HEK293 (cell line): ENCODE results near the gene CDH23.

ENCODE experiments used
- CTCF ChIA-PET: fragments of 350-600 bp; formaldehyde crosslinking; extraction: SDS; loops from one replicate; lab custom pipeline; 2021; ENCODE audit warnings: antibody characterized with exemption; lab: Yijun Ruan, JAX
- POLR2A ChIA-PET: fragments of 300-600 bp; formaldehyde crosslinking; extraction: SDS; loops from one replicate; lab custom pipeline; 2020; ENCODE audit warnings: antibody characterized with exemption, inconsistent platforms; lab: Yijun Ruan, JAX
- H3K27ac ChIP-seq: fragments of 200-500 bp; sonication (Bioruptor generic); 2 replicates; pipeline ENCODE4 v1.5.1; 2014; ENCODE audit warnings: low read depth, low read length, control low read depth, inconsistent platforms; ENCODE audit errors: extremely low read depth
- H3K36me3 ChIP-seq, 2 experiments: fragments of 200-500 bp in 1 of 2; sonication (Bioruptor generic) in 1 of 2; 1 replicate in 1 of 2; 2 replicates in 1 of 2; pipeline ENCODE4 v1.5.1; 2014 to 2017; ENCODE audit warnings: inconsistent platforms in 2 of 2, low read length in 2 of 2; ENCODE audit not compliant: control insufficient read depth in 2 of 2, insufficient read depth in 1 of 2
- H3K4me1 ChIP-seq: fragments of 200-500 bp; sonication (Bioruptor generic); 2 replicates; pipeline ENCODE4 v1.5.1; 2014; ENCODE audit warnings: mild to moderate bottlenecking, low read length, inconsistent platforms; ENCODE audit not compliant: control insufficient read depth, insufficient read depth
- H3K4me3 ChIP-seq: 2 replicates; pipeline ENCODE4 v1.5.1; 2011; ENCODE audit warnings: low read depth, mild to moderate bottlenecking, control low read depth, low read length, moderate library complexity
- H3K9me3 ChIP-seq: fragments of 200-500 bp; sonication (Bioruptor generic); 2 replicates; pipeline ENCODE4 v1.5.1; 2014; ENCODE audit warnings: low read depth, low read length, inconsistent platforms; ENCODE audit not compliant: control insufficient read depth, insufficient read depth
- GLI4 ChIP-seq: fragments of 450-650 bp; formaldehyde crosslinking; IDR thresholded peaks from 2 replicates; pipeline ENCODE4 v1.5.1; 2016; ENCODE audit warnings: missing biosample characterization, missing genetic modification characterization
- KLF10 ChIP-seq: fragments of 450-650 bp; IDR thresholded peaks from 2 replicates; pipeline ENCODE4 v1.5.1; 2018; ENCODE audit warnings: missing biosample characterization, mild to moderate bottlenecking, missing genetic modification characterization
- OSR2 ChIP-seq: fragments of 450-650 bp; formaldehyde crosslinking; IDR thresholded peaks from 2 replicates; pipeline ENCODE4 v1.5.1; 2016; ENCODE audit warnings: missing biosample characterization, missing genetic modification characterization
- SP3 ChIP-seq: fragments of 450-650 bp; formaldehyde crosslinking; IDR thresholded peaks from 2 replicates; pipeline ENCODE4 v1.5.1; 2016; ENCODE audit warnings: missing biosample characterization, missing genetic modification characterization
- ZBTB20 ChIP-seq: fragments of 450-650 bp; formaldehyde crosslinking; IDR thresholded peaks from 2 replicates; pipeline ENCODE4 v1.5.1; 2016; ENCODE audit warnings: missing biosample characterization, missing genetic modification characterization
- ZIC2 ChIP-seq: fragments of 450-650 bp; formaldehyde crosslinking; IDR thresholded peaks from 2 replicates; pipeline ENCODE4 v1.5.1; 2016; ENCODE audit warnings: missing biosample characterization, missing genetic modification characterization
- ZNF140 ChIP-seq: fragments of 450-650 bp; formaldehyde crosslinking; IDR thresholded peaks from 2 replicates; pipeline ENCODE4 v1.5.1; 2016; ENCODE audit warnings: missing biosample characterization, missing genetic modification characterization
- ZNF169 ChIP-seq: fragments of 450-650 bp; formaldehyde crosslinking; IDR thresholded peaks from 2 replicates; pipeline ENCODE4 v1.5.1; 2016; ENCODE audit warnings: missing biosample characterization, missing genetic modification characterization
- ZNF202 ChIP-seq: fragments of 450-650 bp; formaldehyde crosslinking; IDR thresholded peaks from 2 replicates; pipeline ENCODE4 v1.5.1; 2016; ENCODE audit warnings: missing biosample characterization, missing genetic modification characterization, borderline replicate concordance
- ZNF211 ChIP-seq: fragments of 450-650 bp; formaldehyde crosslinking; IDR thresholded peaks from 2 replicates; pipeline ENCODE4 v1.5.1; 2016; ENCODE audit warnings: low read depth, missing biosample characterization, missing genetic modification characterization
- ZNF23 ChIP-seq: fragments of 450-650 bp; formaldehyde crosslinking; IDR thresholded peaks from 2 replicates; pipeline ENCODE4 v1.5.1; 2016; ENCODE audit warnings: missing biosample characterization, missing genetic modification characterization, borderline replicate concordance
- ZNF366 ChIP-seq: fragments of 450-650 bp; formaldehyde crosslinking; conservative IDR thresholded peaks from 2 replicates; pipeline ENCODE4 v1.5.1; 2016; ENCODE audit warnings: missing biosample characterization, missing genetic modification characterization
- ZNF555 ChIP-seq: fragments of 450-650 bp; formaldehyde crosslinking; conservative IDR thresholded peaks from 2 replicates; pipeline ENCODE4 v1.5.1; 2017; ENCODE audit warnings: missing biosample characterization, mild to moderate bottlenecking, missing genetic modification characterization, inconsistent platforms
- ZNF830 ChIP-seq: fragments of 450-650 bp; IDR thresholded peaks from 2 replicates; pipeline ENCODE4 v1.5.0; 2018; ENCODE audit warnings: missing biosample characterization, missing genetic modification characterization, low read depth, mild to moderate bottlenecking, moderate library complexity
- TF ChIP-seq, protein P1 (sequence below): IDR thresholded peaks from 2 replicates; pipeline ENCODE4 v1.6.1; 2011; ENCODE audit warnings: mild to moderate bottlenecking, low read depth, low read length, borderline replicate concordance
- TF ChIP-seq, protein P2 (sequence below): fragments of 450-650 bp; formaldehyde crosslinking; IDR thresholded peaks from 2 replicates; pipeline ENCODE4 v1.5.1; 2016; ENCODE audit warnings: missing biosample characterization, missing genetic modification characterization, borderline replicate concordance
- TF ChIP-seq, protein P3 (sequence below): fragments of 450-650 bp; formaldehyde crosslinking; IDR thresholded peaks from 2 replicates; pipeline ENCODE4 v1.5.1; 2016; ENCODE audit warnings: missing biosample characterization, missing genetic modification characterization, borderline replicate concordance

Gene CDH23

DNA sequence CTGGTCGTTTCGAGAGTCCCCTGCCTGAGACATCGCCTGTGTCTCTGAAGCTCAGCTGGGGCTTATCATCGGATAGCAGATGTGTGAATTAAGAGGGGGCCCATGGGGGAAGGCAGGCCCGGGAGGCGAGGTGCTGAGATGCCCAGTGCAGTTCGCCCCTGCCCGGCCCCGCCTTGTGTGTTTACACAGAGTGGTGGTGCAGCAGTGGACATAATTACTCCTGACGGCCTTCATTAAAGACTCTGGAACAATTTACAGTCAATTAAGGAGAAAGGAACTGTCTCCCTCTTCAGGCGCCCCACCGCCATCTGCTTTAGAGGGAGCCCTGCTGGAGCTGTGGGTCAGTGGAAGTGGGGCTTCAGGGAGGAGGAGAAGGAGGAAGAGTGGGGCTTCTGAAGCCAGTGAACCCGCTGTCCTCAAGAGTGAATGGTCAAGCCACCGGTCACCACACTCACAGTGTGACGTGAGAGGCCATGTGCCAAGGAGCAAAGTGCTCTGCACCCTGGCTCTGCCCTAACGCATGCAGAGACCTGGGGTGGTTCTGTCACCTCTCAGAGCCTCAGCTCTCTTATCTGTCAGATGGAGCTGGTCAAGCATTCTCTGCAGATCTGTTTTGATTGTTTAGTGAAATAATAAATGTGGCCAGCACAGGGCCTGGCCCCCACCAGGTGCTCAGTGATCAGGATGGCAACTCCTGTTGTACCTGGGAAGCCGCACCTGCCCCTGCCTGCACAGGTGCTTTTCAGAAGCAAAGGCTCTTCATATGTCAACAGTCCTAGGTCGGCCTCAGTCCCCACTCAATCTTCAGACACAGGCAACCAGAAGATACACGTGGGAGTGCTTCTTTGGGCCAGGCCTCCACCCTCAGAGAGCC is 65.6 kb downstream of the CDH23 start:
- Histone ChIP-seq H3K27ac (no peak overlapping the region), H3K4me3 (no peak overlapping the region), H3K4me1 (no peaks in the 10 kb centered on the region), H3K36me3 (no peaks in the 10 kb centered on the region), H3K9me3 (no peaks in the 10 kb centered on the region)
- POLR2A ChIA-PET: no interaction called here
- TF ChIP-seq ZNF211 (tag by site-specific recombination) (no peak), ZNF555 (tag by site-specific recombination) (no peak), GLI4 (tag by site-specific recombination) (no peak), OSR2 (tag by site-specific recombination) (no peak)
- CTCF ChIA-PET: interaction anchor here (0.6 kb wide), 1 partner anchor 53 kb away, joined by 3 read pairs; no protein-coding TSS in a partner anchor

DNA sequence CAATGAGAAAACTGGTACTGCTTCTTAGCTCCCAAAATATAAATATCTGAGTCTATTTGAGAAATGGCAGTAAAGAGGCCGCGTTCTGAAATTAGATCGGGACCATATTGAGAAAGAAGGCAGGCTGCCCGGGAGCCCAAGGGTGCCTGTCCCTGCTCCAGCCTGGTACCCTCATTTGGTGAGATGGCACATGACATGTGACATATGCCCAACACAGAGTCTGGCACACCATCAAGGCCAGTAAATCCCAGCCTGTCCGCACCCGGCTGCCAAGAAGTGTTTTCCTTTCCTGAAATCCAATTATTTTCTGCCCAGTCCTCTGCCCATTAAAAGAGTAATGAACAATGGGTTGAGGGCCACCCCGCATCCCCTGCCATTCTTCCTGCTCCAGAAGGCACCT is 66.4 kb downstream of the CDH23 start:
- TF ChIP-seq KLF10 (no peak), ZNF366 (tag by site-specific recombination) (no peak)
- TF ChIP-seq, protein P1, sequence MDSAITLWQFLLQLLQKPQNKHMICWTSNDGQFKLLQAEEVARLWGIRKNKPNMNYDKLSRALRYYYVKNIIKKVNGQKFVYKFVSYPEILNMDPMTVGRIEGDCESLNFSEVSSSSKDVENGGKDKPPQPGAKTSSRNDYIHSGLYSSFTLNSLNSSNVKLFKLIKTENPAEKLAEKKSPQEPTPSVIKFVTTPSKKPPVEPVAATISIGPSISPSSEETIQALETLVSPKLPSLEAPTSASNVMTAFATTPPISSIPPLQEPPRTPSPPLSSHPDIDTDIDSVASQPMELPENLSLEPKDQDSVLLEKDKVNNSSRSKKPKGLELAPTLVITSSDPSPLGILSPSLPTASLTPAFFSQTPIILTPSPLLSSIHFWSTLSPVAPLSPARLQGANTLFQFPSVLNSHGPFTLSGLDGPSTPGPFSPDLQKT: no peak
- Histone ChIP-seq H3K27ac (no peak overlapping the region), H3K36me3 (no peaks in the 10 kb centered on the region), H3K4me1 (no peaks in the 10 kb centered on the region), H3K9me3 (no peaks in the 10 kb centered on the region), H3K4me3 (no peak overlapping the region)
- ChIA-PET POLR2A (no interaction called here), CTCF (no interaction called here)

DNA sequence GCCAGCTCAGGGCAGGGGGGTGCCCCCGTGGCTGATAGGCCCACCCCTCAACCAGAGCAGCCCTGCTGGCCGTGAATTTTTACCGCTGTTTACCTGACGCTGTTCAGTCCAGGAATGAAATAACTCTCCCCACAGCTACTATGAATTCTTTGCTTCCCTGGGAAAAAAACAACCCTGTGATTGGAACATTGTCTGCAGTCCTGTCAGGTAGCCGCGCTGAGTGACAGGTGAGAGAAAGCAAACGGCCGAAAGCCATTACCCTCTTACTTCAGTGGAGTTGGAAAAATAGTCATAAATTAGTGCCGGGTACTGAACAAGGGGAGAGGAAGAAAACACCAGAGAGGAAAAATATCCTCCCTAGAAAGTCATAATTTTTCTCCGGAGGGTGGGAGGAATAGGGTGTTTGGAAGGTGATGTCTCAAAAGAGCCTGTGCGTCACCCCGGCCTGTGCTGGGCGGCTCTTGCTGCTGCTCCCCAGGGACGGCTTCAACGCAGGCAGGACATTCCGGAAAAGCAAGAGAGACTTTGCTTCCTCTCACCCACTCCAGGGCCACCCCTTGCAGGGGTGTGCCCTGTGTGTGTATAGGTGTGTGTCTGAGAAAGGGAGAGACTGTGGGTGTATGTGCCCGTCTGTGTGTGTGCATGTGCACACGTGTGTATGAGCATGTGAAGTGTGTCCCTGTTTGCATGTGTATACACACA is 69.0 kb downstream of the CDH23 start:
- Histone ChIP-seq H3K4me3 (no peak overlapping the region), H3K9me3 (no peaks in the 10 kb centered on the region), H3K27ac (no peak overlapping the region), H3K4me1 (no peaks in the 10 kb centered on the region), H3K36me3 (no peaks in the 10 kb centered on the region)
- CTCF ChIA-PET: interaction anchor here (1.0 to 1.1 kb wide), 2 partner anchors 15 to 19 kb away, joined by 3 read pairs; no protein-coding TSS in a partner anchor
- TF ChIP-seq ZNF140 (tag by site-specific recombination): no peak
- TF ChIP-seq SP3 (tag by site-specific recombination): no peak
- TF ChIP-seq ZBTB20: no peak
- TF ChIP-seq, protein P2, sequence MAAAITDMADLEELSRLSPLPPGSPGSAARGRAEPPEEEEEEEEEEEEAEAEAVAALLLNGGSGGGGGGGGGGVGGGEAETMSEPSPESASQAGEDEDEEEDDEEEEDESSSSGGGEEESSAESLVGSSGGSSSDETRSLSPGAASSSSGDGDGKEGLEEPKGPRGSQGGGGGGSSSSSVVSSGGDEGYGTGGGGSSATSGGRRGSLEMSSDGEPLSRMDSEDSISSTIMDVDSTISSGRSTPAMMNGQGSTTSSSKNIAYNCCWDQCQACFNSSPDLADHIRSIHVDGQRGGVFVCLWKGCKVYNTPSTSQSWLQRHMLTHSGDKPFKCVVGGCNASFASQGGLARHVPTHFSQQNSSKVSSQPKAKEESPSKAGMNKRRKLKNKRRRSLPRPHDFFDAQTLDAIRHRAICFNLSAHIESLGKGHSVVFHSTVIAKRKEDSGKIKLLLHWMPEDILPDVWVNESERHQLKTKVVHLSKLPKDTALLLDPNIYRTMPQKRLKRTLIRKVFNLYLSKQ (tag by site-specific recombination): no peak
- no peak for TF ChIP-seq ZNF23
- no peak for TF ChIP-seq ZNF830
- TF ChIP-seq ZIC2 (tag by site-specific recombination): no peak
- no peak for TF ChIP-seq ZNF169 (tag by site-specific recombination)
- TF ChIP-seq ZNF202 (tag by site-specific recombination): no peak
- TF ChIP-seq, protein P3, sequence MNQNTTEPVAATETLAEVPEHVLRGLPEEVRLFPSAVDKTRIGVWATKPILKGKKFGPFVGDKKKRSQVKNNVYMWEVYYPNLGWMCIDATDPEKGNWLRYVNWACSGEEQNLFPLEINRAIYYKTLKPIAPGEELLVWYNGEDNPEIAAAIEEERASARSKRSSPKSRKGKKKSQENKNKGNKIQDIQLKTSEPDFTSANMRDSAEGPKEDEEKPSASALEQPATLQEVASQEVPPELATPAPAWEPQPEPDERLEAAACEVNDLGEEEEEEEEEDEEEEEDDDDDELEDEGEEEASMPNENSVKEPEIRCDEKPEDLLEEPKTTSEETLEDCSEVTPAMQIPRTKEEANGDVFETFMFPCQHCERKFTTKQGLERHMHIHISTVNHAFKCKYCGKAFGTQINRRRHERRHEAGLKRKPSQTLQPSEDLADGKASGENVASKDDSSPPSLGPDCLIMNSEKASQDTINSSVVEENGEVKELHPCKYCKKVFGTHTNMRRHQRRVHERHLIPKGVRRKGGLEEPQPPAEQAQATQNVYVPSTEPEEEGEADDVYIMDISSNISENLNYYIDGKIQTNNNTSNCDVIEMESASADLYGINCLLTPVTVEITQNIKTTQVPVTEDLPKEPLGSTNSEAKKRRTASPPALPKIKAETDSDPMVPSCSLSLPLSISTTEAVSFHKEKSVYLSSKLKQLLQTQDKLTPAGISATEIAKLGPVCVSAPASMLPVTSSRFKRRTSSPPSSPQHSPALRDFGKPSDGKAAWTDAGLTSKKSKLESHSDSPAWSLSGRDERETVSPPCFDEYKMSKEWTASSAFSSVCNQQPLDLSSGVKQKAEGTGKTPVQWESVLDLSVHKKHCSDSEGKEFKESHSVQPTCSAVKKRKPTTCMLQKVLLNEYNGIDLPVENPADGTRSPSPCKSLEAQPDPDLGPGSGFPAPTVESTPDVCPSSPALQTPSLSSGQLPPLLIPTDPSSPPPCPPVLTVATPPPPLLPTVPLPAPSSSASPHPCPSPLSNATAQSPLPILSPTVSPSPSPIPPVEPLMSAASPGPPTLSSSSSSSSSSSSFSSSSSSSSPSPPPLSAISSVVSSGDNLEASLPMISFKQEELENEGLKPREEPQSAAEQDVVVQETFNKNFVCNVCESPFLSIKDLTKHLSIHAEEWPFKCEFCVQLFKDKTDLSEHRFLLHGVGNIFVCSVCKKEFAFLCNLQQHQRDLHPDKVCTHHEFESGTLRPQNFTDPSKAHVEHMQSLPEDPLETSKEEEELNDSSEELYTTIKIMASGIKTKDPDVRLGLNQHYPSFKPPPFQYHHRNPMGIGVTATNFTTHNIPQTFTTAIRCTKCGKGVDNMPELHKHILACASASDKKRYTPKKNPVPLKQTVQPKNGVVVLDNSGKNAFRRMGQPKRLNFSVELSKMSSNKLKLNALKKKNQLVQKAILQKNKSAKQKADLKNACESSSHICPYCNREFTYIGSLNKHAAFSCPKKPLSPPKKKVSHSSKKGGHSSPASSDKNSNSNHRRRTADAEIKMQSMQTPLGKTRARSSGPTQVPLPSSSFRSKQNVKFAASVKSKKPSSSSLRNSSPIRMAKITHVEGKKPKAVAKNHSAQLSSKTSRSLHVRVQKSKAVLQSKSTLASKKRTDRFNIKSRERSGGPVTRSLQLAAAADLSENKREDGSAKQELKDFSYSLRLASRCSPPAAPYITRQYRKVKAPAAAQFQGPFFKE (tag by site-specific recombination): no peak
- POLR2A ChIA-PET: no interaction called here
